Cortex of kidney (tissue), 1 donor: Measurements from ENCODE around the gene STARD3.

Experiments
- DNase-seq: peaks from one replicate; lab custom pipeline; 2025; lab: John Stamatoyannopoulos, UW

The STARD3 gene

GRCh38 chr17:39621523-39622379, 15.2 kb upstream of the STARD3 start:
- no peak for DNase-seq

DNA sequence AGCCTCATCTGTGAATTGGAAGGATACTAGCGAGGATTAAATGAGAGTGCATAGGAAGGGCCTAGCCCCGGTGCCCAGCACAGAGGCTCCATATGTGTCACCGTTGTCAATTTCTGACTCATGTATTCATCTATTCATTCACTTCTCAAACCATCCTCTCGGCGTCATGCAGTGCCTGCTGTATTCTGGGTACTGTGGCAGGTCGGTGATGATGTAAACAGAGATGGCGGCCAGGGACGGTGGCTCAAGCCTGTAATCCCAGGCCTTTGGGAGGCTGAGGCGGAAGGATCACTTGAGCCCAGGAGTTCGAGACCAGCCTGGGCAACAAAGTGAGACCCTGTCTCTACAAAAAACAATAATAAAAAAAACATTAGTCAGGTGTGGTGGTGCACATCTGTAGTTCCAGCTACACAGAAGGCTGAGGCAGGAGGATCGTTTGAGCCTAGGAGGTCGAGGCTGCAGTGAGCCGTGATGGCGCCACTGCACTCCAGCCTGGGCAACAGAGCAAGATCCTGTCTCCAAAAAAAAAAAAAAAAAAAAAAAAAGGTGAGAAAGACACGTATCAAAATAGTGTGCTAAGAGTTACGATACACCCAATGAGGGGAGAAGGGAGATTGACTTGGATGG, 14.5 kb upstream of the STARD3 start:
- DNase-seq = no peak

DNA sequence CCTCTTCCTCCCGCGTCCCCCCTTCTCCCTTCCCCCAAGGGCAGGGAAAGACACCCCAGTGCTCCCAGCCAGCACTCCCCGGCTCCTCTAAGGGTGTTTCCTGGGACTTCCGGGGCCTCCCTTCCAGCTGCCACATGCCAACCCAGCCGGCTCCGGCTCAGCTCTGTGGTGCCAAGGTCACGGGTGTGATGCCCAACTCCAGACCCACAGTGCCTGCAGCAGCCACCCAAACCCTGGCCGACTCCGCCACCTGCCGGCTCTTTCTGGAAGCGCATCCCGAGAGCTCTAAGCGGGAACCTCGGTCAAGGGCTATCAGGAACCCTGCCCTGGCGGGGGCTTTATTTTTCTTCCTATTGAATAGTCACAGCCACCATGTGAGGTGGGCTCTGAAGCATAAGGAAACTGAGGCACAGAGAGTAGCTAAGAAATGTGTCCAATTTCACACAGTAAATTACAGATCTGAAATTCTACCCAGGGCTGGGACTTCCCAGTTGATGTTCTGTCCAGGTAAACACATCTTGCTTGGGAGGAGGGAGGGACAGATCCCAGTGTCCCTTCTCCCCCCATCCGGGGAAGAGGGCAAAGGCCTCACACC, 13.5 kb upstream of the STARD3 start:
- no peak for DNase-seq

DNA sequence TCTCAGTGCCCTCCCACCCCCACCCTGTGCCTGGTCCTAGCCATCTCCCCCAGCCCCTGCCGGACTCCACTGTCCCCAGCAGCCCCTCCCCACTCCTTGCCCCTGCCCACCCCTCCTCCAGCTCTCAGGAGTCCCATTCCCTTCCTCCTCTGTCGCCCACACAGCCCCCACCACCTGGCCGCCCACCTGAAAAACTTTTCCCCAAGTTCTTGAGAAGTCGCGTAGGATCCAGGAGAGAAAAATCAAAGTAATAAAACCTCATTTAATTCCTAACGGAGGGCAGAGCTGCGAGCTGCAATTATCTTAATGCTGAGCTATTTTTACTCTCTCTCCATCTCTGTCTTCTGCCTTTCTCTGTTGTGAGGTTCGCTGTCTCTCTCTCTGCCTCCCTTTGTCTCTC, 12.6 kb upstream of the STARD3 start:
- no peak for DNase-seq

DNA sequence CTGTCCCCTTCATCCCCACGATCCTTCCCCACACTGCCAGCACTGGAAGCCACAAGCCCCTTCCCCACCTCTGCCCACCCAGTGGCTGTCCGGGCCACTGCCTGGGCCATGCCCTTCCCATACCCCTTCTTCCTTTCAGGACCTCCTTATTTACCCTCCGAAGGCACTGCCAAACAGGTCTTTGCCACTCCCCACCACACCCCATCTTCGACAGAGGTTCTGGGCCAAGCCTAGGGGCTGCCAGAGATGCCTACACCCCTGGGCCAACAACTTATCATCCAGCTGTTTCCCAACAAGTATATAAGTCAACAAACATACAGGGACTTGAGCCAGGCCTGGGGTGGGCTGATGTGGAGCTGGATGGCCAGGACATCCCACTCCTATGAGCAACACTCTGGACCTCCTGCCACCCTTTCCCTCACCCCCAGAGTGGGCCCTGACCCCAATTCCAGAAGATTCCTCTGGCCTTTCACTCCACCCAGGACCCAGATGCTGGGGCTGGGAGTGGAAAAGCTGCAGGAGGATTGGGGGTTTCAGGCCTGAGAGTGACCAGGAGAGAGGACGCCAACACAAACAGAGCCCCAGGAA, 11.7 kb upstream of the STARD3 start:
- no peak for DNase-seq

DNA sequence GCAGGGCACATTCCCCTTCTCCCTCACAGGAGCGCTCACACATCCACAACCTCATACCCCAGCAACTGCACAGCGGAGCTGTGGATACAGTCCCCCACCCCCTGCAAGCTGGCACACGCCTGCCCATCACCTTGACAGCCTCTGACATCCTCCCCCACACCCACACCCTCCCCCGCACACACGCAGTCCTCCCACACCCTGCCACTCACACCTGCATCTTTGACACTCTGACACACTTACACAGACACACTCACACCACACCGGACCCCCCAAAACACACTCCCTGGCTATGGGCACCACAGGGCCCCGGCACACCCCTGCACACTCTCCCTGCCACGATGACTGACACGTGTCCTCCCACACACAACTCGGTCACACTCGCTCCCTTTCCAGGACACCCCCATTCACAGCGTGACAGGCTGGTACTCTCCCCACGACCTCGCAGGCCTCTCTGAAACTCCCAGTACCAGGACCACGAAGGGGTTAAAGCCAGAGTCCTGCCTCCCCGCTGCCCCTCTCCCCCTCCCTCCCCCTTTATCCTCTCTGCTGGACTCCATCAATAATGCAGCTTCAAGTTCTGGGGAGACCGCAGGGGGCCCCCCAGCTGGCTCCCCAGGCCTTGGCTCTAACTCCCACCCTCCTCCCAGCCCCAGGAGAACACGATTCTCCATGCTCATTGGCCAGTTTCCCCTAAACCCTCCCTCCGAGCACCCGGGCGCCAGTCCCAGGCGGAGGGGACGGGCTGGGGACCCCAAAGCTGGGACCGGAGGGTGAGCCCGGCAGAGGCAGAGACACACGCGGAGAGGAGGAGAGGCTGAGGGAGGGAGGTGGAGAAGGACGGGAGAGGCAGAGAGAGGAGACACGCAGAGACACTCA, 10.5 kb upstream of the STARD3 start, which contains the start of gene PPP1R1B:
TSS of gene PPP1R1B (plus strand) at position 782 of the 876 bp plus-strand sequence. CDS start 441 bp downstream, outside the sequence.
- DNase-seq = no peak

DNA sequence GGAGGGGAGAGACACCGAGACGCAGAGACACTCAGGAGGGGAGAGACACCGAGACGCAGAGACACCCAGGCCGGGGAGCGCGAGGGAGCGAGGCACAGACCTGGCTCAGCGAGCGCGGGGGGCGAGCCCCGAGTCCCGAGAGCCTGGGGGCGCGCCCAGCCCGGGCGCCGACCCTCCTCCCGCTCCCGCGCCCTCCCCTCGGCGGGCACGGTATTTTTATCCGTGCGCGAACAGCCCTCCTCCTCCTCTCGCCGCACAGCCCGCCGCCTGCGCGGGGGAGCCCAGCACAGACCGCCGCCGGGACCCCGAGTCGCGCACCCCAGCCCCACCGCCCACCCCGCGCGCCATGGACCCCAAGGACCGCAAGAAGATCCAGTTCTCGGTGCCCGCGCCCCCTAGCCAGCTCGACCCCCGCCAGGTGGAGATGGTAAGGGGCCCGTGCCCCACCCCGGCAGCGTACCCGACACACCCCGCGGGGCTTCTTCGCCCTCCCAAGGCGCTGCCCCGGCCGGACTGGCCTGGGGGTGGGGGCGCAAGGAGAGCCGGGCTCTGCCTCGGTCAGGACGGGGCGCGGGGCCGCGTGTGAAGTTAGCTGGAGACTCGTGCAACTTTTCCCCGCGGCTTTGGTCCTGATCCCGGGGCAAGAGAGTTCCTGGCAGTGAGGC, 9.8 kb upstream of the STARD3 start:
- no peak for DNase-seq

- DNase-seq = no peak
Observed at GRCh38 chr17:39627712-39628516, 9.0 kb upstream of the STARD3 start.

GRCh38 chr17:39628655-39629493, 8.1 kb upstream of the STARD3 start:
- no peak for DNase-seq

- no peak for DNase-seq
Observed at GRCh38 chr17:39629494-39629880, 7.5 kb upstream of the STARD3 start.

GRCh38 chr17:39629898-39630297, 7.0 kb upstream of the STARD3 start:
- no peak for DNase-seq

GRCh38 chr17:39631403-39631802, 5.5 kb upstream of the STARD3 start:
- DNase-seq = no peak

DNA sequence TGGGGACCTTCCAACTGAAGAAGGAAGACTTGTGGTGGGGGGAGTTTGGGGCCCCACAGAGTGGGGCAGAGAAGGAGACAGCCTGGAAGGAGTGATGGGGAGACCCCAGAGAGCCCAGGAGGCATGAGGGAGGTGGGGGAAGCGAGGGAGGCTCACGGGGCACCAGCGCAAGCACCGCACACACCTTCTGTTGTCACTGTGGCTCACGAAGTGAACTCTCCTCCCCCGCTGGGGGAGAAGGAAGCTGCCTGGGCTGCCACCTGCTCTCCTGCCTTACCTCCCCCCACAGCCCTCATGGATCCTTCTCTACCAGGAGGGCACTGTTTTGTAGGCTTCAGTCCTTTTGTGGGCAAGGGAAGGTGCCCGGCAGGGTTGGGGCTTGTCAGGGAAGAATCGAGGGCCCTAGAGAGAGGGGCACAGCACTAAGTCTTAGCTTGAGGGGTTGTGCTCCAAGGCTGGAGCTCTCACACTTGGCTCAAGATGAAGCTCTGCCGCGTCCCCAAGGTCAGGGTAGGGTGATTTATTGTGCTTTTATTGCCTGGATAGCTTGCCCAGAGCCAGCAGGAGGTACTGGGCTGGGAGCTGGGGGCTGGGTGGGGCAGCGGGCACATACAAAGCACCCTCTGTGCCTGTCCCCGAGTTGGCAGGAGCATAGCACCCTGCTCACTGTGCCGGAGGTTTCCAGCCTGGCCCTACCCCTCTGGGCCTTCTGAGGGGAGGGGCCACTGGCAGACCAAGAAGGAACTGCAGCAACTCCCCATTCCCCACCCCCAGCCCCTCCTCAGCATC, 4.6 kb upstream of the STARD3 start:
- no peak for DNase-seq

DNA sequence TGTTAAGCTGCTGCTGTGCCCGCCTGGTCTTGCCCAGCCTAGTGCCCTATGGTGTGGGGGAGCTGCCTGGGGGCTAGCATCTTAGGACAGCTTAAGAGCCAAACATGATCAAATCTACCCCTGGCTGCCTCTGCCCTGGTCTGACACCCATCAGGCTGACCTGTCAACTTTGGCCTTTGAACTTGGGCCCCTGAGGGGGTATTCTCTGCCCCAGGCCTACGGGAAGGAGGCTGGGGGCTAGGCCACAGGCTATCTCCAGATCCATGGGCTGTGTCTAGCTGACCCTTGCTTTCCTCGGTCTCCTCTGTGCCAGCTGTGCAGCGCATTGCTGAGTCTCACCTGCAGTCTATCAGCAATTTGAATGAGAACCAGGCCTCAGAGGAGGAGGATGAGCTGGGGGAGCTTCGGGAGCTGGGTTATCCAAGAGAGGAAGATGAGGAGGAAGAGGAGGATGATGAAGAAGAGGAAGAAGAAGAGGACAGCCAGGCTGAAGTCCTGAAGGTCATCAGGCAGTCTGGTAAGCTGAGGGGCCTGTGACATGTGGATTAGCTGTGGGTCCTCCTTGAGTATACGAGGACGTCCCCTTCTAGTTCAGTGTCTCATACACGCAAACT, 3.3 kb upstream of the STARD3 start:
- no peak for DNase-seq

DNA sequence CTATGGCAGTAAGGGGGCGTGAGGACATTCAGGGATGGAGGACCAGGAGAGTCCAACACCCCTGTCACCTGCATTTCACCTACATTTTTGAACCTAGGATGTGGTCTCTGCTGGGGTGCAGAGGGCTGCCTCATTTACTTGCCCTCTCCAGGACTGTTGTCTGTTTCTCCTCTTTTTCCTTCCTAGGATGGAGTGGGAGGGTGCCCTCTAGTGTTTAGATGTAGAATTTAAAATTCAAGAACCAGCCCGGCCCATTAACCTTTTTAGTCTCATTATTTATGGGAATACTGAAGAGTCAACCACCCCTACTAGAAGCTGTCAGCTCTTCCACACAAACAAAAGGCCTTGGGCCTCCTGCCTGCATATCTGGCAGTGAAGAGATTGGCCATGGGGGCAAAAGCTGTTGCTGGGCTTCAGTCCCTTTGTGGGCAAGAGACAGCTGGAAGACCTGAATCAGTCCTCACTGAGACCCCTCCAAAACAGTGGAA, 2.5 kb upstream of the STARD3 start:
- no peak for DNase-seq

- DNase-seq = no peak
Observed at GRCh38 chr17:39635614-39636176, 1.2 kb upstream of the STARD3 start.

GRCh38 chr17:39636587-39636926, 387 bp upstream of the STARD3 start:
- DNase-seq = no peak

DNA sequence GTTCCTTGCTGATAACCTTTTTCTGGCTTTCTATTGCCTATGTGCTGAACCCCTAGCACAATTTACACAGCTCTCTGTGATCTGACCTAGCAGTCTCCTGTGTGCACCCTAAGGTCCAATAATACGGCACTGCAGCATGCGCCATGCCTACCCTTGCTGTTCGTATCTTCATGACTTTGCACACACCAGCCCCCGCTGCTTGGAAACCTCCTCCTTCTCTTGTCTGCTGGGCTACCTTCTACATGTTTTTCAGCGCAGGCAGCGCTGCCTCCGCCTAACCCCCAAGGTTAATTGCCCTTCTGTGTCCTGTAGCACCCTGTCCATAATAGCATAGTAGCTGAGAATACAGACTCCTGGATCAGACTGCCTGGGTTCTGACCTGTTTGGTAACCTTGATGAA, 1.4 kb downstream of the STARD3 start:
- DNase-seq = no peak
